ENCODE results near the gene SLC25A24. TPM values are rescaled to one million over a fixed set of nuclear protein-coding genes. Genes with fewer than 3 reads are reported as not detected.
"Not testable (repeated sequence)": the region's sequence is repeated elsewhere in the genome, so short reads cannot be mapped to it uniquely, and the experiment has no call there.

Gene SLC25A24
- 33.1 and 45.2 TPM in 2 replicates for total RNA-seq (2014; rRNA removed; shearing (Covaris generic); ENCODE audit: low replicate concordance)

DNA sequence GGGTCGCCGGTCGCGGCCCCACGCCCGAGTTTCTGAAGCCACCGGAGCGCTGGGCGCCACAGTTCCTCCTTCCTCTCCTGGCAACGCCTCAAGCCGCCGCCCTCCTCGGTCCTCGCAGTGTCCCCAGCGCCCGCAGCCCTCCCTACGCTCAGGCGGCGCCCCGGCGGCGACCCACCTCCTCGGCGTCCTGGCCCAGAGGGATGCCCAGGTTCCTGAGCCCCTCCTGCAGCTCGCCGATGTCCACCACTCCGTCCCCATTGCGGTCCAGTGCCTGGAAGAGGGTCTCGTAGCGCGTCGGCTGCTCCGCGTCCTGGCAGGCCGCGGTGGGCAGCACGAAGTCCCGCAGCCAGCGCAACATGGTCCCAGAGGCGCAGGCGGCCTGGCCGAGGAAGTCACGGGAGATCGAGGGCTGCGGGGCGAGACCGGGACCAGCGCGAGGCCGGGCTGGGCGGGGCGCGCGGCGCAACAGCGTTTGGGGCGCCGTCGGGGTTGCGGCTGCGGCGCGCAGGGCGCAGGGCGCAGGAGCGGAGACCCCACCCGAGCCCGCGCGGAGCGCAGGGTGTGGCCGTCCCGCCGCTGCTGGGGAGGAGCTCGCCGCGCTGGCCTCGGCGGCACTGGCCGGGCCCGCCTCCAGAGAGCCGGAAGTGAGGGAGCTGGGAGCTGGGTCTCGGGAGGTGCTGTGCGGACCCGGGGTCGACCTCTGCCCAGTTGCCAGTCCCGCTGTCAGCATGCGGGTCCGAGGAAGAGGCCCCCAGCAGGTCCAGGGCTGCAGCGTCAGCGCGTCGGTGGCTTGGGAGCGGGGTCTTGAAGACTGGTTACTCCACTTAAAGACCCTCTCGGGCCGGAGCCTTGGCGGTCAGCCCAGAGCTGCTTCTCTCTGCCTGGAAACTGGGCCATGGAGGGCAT lies at the start of gene SLC25A24:
SLC25A24 (minus strand) TSS at position 563 of the 906 bp plus-strand sequence; CDS start at position 358, 205 bp downstream.
- peak; percentile 82 for DNase-seq (ENCODE audit: low read depth)
- in situ Hi-C loops (cut with HindIII; ENCODE audit: low pct_unique_long_range_greater_than_20kb, low sequenced_read_pairs), result no loop called here

DNA sequence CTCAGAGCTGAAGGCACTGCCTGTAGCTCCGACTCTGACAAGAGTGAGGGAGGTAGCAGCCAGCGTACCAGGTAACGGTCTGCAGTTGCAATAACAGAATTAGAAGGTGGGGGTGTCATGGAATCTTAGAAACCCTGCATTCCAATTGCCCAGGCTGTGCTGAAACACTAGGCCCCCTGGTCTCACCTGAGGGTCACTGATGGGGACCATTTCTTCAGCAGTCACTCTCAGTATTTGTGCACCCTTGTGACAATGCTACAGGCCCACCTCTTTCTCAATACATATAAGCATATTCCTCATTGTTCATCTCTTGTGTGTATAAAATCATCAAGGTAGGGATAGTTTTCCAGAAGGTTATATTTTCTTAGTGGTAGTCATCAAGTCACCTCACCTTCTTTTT lies 43.8 kb upstream of the SLC25A24 start, which contains the start of gene NBPF4:
NBPF4 (minus strand) TSS at position 101 of the 400 bp plus-strand sequence. CDS start 315 bp downstream, outside the sequence.
- in situ Hi-C loops (cut with HindIII; ENCODE audit: low pct_unique_long_range_greater_than_20kb, low sequenced_read_pairs); DNase-seq (ENCODE audit: low read depth): not testable (repeated sequence)

GRCh38 chr1:108239426-108239825 lies 39.3 kb upstream of the SLC25A24 start:
- DNase-seq (ENCODE audit: low read depth); in situ Hi-C loops (cut with HindIII; ENCODE audit: low pct_unique_long_range_greater_than_20kb, low sequenced_read_pairs): not testable (repeated sequence)

DNA sequence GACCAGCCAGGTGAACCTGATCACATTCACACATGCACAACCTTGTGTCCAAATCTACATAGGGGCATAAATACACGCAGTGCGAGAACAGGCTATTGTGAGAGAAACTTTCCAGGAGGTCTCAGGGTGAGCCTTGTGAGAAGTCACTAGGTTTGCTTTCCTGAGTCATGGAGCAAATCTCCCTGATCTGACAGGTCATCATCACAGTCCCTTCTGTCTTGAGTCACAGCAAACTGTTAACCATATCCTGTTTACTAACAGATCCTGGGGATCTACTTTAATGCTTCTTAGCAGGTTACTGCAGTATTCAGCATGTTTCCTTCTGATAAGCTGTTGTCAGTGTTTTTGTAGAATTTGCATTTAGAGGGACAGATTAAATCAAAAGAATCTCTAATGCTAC lies 35.2 kb upstream of the SLC25A24 start:
- DNase-seq (ENCODE audit: low read depth); in situ Hi-C loops (cut with HindIII; ENCODE audit: low pct_unique_long_range_greater_than_20kb, low sequenced_read_pairs): not testable (repeated sequence)

DNA sequence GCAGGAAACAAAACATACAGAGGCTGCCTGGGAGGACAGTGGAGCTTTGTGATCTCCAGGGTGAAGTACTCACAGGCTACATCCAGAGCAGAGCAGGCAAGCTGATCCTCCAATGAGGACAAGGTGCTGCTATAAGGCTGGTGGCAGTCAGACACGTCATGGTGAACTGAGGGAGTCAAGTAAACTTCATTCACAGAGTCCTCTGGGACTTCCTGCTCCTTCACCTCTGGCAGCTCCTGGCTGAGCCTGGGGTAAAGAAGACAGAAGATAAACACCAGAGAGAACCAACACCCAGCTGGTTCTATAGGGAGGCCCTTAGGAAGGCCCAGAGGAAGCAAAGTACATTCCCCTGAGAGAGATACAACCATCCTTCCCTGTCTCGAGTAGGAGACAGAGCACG lies 32.0 kb upstream of the SLC25A24 start:
- DNase-seq (ENCODE audit: low read depth); in situ Hi-C loops (cut with HindIII; ENCODE audit: low pct_unique_long_range_greater_than_20kb, low sequenced_read_pairs): not testable (repeated sequence)

- DNase-seq (ENCODE audit: low read depth); in situ Hi-C loops (cut with HindIII; ENCODE audit: low pct_unique_long_range_greater_than_20kb, low sequenced_read_pairs): not testable (repeated sequence)
Measured at GRCh38 chr1:108229976-108230375, 29.8 kb upstream of the SLC25A24 start.

DNA sequence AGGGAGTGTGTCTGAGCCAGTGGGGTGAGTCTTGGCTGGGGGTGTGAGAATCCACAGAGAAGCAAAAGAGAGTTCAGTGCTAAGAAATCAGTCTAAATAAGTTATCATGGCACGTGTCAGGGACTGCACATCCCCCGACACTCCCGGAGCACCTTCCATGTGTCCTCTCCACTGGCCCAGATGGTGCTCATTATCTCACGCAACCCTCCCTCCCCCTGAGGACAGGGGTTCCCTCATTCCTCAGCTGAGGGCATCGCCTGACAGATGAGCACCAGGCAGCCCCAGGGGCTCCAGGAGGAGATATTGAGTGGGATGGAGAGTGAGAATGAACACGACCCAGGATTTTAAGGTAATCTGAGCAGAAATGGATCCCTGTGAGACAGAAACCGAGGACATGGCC lies 27.6 kb upstream of the SLC25A24 start:
- in situ Hi-C loops (cut with HindIII; ENCODE audit: low pct_unique_long_range_greater_than_20kb, low sequenced_read_pairs); DNase-seq (ENCODE audit: low read depth): not testable (repeated sequence)

DNA sequence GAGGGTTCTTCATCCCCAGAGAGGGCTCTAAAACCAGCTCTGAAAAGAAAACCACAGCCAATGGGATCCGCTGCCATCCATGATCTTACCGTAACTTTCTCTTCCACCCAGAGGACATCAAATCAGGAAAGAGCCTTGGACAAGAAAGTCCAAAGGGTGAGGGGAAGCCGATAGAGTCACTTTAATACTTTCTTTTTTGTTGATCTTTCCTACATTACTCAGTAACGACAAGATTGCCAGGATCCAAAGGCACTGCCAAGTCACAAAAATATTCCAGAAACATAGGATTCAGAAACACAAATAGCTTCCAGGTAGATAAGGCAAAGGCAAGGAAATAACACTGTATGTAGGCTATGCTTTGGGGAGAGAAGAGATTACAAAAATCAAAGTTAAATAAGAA lies 26.7 kb upstream of the SLC25A24 start:
- DNase-seq (ENCODE audit: low read depth); in situ Hi-C loops (cut with HindIII; ENCODE audit: low pct_unique_long_range_greater_than_20kb, low sequenced_read_pairs): not testable (repeated sequence)

DNA sequence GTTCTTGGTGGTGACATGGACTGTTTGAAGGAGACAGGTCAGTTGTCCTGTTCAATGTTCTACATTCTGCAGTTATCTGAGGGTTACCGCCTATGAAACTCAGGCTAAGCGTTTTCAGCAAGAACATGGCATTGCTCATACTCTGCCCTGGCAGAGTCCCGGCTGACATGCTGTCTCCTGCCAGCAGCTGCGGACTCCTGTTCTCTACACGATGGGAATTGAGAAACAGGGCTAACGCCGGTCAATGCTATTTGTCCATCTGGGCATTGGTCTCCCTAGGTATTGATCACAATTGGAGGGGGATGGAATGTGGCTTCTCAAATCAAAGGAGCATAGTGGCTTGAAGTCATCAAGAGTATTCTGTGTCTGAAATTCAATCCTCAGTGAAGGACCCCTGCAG lies 23.1 kb upstream of the SLC25A24 start:
- DNase-seq (ENCODE audit: low read depth); in situ Hi-C loops (cut with HindIII; ENCODE audit: low pct_unique_long_range_greater_than_20kb, low sequenced_read_pairs): not testable (repeated sequence)

- in situ Hi-C loops (cut with HindIII; ENCODE audit: low pct_unique_long_range_greater_than_20kb, low sequenced_read_pairs); DNase-seq (ENCODE audit: low read depth): not testable (repeated sequence)
Measured at GRCh38 chr1:108217515-108218174, 17.5 kb upstream of the SLC25A24 start.

DNA sequence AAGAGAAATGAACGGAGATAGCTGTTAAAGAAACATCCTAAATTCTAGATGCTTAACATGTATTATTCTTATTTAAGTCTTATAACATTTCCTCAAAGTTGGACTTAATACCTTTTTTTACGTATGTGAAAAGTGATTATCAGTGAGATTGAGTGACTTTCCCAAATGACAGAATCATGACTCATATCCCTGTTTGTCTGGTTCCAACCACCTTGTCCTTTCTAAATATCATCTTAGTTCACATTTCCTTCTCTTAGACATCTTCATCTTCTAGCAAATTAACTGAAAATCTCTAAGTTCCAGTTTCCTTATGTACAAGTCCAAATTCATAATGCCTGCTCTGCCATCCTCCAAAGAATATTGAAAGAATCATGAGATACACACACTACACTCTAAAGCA lies 16.9 kb upstream of the SLC25A24 start:
- in situ Hi-C loops (cut with HindIII; ENCODE audit: low pct_unique_long_range_greater_than_20kb, low sequenced_read_pairs); DNase-seq (ENCODE audit: low read depth): not testable (repeated sequence)

- in situ Hi-C loops (cut with HindIII; ENCODE audit: low pct_unique_long_range_greater_than_20kb, low sequenced_read_pairs); DNase-seq (ENCODE audit: low read depth): not testable (repeated sequence)
Measured at GRCh38 chr1:108216028-108216890, 16.1 kb upstream of the SLC25A24 start.

DNA sequence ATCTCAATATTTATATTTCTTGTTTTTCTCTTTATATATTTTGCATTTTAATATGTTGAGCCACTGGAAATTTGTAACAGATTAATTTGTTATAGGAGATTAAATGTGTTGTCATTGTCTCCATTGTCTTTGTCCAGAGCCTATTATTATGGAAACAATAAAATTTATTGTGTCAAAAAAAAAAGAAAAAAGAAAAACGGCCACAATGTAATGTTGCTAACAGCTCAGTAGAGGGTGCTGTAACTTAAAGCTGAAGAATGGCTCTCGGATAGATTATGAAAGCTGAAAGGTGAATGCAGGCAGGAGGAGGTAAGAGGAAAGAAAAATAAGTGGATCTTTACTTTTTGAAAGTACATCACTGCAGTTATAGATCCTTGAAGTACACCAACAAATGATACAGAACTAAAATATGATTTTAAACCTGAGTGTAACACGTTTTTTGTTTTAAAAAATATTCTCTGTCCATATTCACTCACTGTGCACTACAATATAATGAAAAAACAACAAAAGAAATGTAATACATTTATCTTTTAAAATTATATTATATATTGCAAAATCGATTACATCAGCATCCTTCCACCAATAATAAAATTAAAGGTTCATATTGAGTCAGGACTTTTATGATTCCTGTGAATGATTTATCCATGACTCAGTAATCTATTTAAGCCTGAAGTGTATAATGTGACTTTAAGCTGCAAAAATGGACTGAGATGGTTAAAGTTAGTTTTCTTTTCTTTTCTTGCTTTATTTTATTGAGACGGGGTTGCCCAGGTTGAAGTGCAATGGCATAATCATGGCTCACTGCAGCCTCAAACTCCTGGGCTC lies 14.7 kb upstream of the SLC25A24 start:
- in situ Hi-C loops (cut with HindIII; ENCODE audit: low pct_unique_long_range_greater_than_20kb, low sequenced_read_pairs), result not testable (repeated sequence)
- DNase-seq (ENCODE audit: low read depth), result peak; percentile 15

GRCh38 chr1:108211014-108211413 lies 10.9 kb upstream of the SLC25A24 start:
- DNase-seq (ENCODE audit: low read depth), result no peak
- in situ Hi-C loops (cut with HindIII; ENCODE audit: low pct_unique_long_range_greater_than_20kb, low sequenced_read_pairs), result no loop called here

DNA sequence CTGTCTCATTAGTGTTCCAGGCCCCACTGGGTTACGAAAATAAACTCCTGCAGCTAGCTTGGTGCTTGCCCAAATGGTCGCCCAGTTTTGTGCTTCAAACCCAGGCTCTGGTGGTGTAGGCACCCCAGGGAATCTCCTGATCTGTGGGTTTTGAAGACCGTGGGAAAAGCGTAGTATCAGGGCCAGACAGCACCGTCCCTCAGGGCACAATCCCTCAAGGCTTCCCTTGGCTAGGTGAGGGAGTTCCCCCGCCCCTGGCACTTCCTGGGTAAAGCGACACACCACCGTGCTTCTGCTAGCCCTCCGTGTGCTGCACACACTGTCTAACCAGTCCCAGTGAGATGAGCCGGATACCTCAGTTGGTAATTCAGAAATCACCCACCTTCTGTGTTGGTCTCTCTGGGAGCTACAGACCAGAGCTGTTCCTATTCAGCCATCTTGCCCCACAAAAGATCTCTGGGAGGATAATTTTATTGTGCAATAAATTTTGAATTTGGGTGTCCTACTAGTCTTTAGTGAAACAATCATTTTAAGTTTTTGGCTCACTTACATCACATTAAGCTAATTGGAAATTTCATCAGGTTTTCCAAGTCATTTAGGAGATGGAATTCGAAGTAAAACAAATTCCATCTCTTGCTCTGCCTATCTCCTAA lies 9.4 kb upstream of the SLC25A24 start:
- no peak for DNase-seq (ENCODE audit: low read depth)
- in situ Hi-C loops (cut with HindIII; ENCODE audit: low pct_unique_long_range_greater_than_20kb, low sequenced_read_pairs), result no loop called here

GRCh38 chr1:108208724-108209446 lies 8.7 kb upstream of the SLC25A24 start:
- in situ Hi-C loops (cut with HindIII; ENCODE audit: low pct_unique_long_range_greater_than_20kb, low sequenced_read_pairs), result no loop called here
- DNase-seq (ENCODE audit: low read depth), result no peak

Measured in Caki2 (cell line).